Neural progenitor cell (in vitro differentiated cells): ENCODE data around the gene PGA4.
"Not testable (repeated sequence)": the region's sequence is repeated elsewhere in the genome, so short reads cannot be mapped to it uniquely, and the experiment has no call there.

Experiments used
- CTCF ChIP-seq: fragments of 200-600 bp; sonication (generic); IDR thresholded peaks from 2 replicates; pipeline ENCODE4 v1.5.1; 2017; ENCODE audit warnings: antibody characterized with exemption, mild to moderate bottlenecking
- EZH2 ChIP-seq: fragments of 200-600 bp; sonication (generic); IDR thresholded peaks from 2 replicates; pipeline ENCODE4 v1.6.1; 2017; ENCODE audit warnings: antibody characterized with exemption, mild to moderate bottlenecking, moderate library complexity

DNA sequence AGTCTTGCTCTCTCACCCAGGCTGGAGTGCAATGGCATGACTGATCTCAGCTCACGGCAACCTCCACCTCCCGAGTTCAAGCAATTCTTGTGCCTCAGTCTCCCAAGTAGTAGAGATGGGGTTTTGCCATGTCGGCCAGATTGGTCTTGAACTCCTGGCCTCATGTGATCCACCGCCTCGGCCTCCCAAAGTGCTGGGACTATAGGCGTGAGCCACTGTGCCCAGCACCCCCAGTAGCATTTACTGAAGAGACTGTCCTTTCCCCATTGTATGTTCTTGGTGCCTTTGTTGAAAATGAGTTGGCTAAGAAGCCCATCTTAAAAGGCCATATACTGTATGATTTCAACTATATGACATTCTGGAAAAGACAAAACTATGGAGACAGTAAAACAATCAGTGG is 41.9 kb upstream of the PGA4 start:
- TF ChIP-seq EZH2, CTCF: not testable (repeated sequence)
